Right cardiac atrium (tissue), 5 donors: ENCODE measurements around the gene IFNL4. TPM values are rescaled to one million over a fixed set of nuclear protein-coding genes. Genes with fewer than 3 reads are reported as not detected.

Source experiments
- ATAC-seq, 2 donors: fragments of 200-7000 bp; cut with Tn5 transposase; one replicate each; pipeline versions ENCODE4 v1.8.0 to v1.9.1; 2020; ENCODE audit warnings: moderate library complexity in 2 of 2, mild to moderate bottlenecking in 1 of 2
- DNase-seq, 3 donors: peaks; one replicate each; pipeline ENCODE4 v3.0.0-alpha.2; 2020
- H3K27ac ChIP-seq: one replicate; pipeline ENCODE4 v1.5.1; 2013; ENCODE audit warnings: mild to moderate bottlenecking, low read length, control low read depth, moderate library complexity
- H3K27me3 ChIP-seq: one replicate; pipeline ENCODE4 v1.6.1; 2013; ENCODE audit not compliant: control insufficient read depth, insufficient read depth
- H3K4me1 ChIP-seq: one replicate; pipeline ENCODE4 v1.6.1; 2013; ENCODE audit warnings: low read length; ENCODE audit not compliant: control insufficient read depth, insufficient read depth
- H3K4me3 ChIP-seq: one replicate; pipeline ENCODE4 v1.5.1; 2013; ENCODE audit warnings: low read length, control low read depth
- H3K9me3 ChIP-seq: one replicate; pipeline ENCODE4 v1.6.1; 2013; ENCODE audit warnings: low read length; ENCODE audit not compliant: control insufficient read depth
- WGBS: extraction: QIAGEN DNeasy Blood & Tissue Kit; methylation state at CpG from one replicate; pipeline ENCODE4 v1.1.7; 2013; 5-methylcytosine and 5-hydroxymethylcytosine counted together
- intact Hi-C, 4 donors: fragments of 100-400 bp; cut with DNase I; formaldehyde crosslinking; loops; one replicate each; pipeline versions ENCODE4 v1.11.0 to v1.14.0; 2022 to 2023
- polyA plus RNA-seq: library from polyadenylated mRNA; stranded (reverse); fragments of 200-250 nt; gene quantifications from one replicate; pipeline ENCODE4 v1.2.3, GENCODE V29; 2013
- total RNA-seq, 4 donors: library from RNA; stranded (reverse); fragmentation: NEBNext Ultra II Directional; extraction: Animal tissue kit (Norgen Biotek cat#: 25700); gene quantifications; one replicate each; pipeline ENCODE4 v1.2.1, GENCODE V29; 2021
- donor health status: healthy with polysubstance abuse.
- donor health status: DM: no; HTN: yes; CAD: no.
- donor health status: DM: no; HTN: no; CAD: no.
- donor health status: DM: no; HTN: yes; CAD: no; lungs with severe emphysema.
- donor health status: DM: yes; HTN: yes; CAD: no.

Gene IFNL4
- total and polyA plus RNA-seq, 5 donors, result not detected

DNA sequence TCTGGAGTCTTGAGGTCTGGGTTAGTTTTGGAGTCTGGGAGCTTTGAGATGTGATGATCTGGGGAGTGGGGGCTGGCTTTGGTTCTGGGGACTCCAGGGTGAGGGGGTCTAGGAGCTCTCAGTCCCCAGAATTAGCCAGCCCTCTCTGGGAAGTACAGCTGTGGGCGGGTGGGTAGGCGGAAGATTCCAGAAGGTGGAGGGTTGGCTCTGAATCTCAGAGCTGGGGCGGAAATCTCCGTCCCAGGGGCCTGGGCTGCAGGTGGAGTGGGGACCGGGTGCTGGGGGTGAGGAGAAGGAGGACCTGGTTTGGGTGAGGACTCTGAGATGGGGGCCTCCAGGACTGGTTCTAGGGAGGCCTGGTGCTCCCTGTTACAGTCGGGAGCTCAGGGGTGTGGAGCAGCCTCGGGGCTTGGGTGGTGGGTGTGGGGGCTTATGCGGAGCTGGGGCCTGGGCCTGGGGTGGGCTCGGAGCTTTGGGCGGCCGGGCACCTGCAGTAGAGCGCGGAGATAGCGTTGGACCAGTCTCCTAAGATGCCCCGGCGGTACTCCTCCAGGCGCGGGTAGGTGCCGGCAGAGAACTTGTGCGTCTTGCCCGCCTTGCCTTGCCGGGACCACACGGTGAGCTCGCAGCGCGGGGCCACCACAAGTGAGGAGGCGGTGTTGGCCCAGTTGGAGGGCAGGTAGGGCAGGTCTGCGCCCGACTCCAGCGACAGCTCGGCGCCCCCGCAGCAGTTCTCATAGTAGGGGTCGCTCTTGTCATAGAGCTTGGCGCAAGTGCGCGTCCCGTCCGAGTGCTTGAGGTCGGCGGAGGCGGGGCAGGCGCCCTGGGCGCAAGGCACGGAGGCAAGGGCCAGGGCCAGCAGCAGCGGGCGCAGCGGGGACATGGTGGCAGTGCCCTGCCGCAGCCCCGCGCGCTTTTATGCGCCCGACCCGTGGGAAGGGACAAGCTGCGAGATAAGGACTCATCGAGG lies 45.0 kb downstream of the IFNL4 start, which contains the start of gene SYCN:
TSS of gene SYCN (minus strand) at position 892 of the 970 bp plus-strand sequence. CDS start at position 883, 9 bp downstream.
- DNase-seq (no peak), ATAC-seq (peak in 1 of 2 donors; percentile 15)
- no peak within 1 kb of the TSS for H3K4me3 ChIP-seq
- intact Hi-C loops, result no loop called here
- no peaks in the 10 kb centered on the region for H3K27me3 ChIP-seq
- H3K9me3 ChIP-seq, result no peaks in the 10 kb centered on the region
- H3K27ac ChIP-seq, result no peak within 1 kb of the TSS
- no peaks in the 10 kb centered on the region for H3K4me1 ChIP-seq
- 21% methylated on average over 57 of the region's 57 CpGs for WGBS

DNA sequence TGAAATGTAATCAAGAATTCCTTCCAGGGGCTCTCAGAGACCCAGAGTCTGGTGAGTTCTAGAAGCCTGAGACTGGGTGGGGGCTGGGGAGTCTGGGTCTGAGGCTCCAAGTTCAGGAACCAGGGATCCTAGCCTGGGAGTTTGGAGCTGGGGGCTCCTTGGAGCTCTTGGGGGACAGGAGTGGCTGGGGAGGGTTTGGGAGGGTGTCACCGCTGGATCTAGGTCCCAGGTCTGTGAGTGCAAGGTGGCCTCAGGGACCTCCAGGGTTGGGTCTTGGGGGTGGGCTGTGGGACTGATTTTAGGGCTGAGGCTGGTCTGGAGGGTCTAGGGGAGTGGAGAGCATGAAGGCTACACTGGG lies 45.7 kb downstream of the IFNL4 start:
- Histone ChIP-seq H3K9me3 (no peaks in the 10 kb centered on the region), H3K27me3 (no peaks in the 10 kb centered on the region), H3K4me3 (no peak overlapping the region), H3K4me1 (no peaks in the 10 kb centered on the region), H3K27ac (no peak overlapping the region)
- WGBS, result 95% methylated on average over 1 of the region's 1 CpG
- ATAC-seq, result no peak
- intact Hi-C loops, result no loop called here
- no peak for DNase-seq

DNA sequence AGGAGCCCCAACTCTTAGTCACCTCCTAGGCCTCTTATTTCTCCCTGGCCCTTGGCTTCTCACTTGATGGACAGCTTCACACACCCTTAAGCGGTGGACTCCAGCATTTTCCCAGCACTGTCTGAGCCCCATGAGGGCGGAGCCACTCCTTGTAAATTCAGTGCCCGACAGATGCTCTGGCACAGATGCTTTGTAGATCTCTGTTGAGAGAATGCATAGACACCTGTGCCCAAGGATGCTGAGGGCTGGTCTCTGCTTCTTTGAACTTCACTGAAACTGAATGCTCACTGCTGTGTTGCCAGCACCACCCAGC lies 47.9 kb downstream of the IFNL4 start:
- H3K27ac ChIP-seq, result no peak overlapping the region
- no peak overlapping the region for H3K4me3 ChIP-seq
- DNase-seq (peak in 1 of 3 donors; percentile 6), ATAC-seq (no peak)
- H3K27me3 ChIP-seq, result no peaks in the 10 kb centered on the region
- no peaks in the 10 kb centered on the region for H3K9me3 ChIP-seq
- intact Hi-C loops, result no loop called here
- WGBS, result 87% methylated on average over 3 of the region's 3 CpGs
- H3K4me1 ChIP-seq, result no peaks in the 10 kb centered on the region

DNA sequence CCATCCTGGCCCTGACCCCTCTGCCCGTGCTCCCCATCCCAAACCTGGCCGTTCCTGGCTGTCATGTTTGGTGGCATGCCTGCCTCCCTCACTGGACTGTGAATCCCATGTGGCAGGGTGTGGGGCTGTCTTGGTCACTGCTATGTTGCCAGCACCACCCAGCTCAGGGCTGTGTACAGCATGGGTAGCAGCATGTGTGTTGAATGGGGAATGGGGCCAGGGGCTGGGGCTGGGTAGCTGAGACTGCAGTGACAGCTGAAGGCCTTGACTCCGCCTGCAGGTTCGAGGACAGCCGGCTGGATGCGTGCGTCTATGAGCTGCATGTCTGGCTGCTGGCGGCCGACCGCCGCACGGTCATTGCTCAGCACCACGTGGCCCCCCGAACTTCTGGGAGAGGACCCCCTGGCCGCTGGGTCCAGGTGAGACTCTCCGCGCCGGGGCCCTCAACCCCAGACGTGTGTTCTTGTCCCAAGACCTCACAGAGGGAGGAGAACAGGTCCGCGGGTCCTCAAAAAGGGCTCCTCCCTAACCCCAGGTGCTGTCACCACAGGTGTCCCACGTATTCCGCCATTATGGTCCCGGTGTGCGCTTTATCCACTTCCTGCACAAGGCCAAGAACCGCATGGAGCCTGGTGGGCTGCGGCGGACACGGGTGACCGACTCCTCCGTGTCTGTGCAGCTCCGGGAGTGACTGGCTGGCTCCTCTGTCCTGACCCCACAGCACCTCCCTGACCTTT lies 48.4 kb downstream of the IFNL4 start:
- Histone ChIP-seq H3K27ac (no peak overlapping the region), H3K9me3 (no peaks in the 10 kb centered on the region), H3K27me3 (no peaks in the 10 kb centered on the region), H3K4me1 (no peaks in the 10 kb centered on the region), H3K4me3 (no peak overlapping the region)
- WGBS, result 83% methylated on average over 32 of the region's 32 CpGs
- ATAC-seq (no peak), DNase-seq (peak in 1 of 3 donors; percentile 48)
- intact Hi-C loops, result no loop called here

DNA sequence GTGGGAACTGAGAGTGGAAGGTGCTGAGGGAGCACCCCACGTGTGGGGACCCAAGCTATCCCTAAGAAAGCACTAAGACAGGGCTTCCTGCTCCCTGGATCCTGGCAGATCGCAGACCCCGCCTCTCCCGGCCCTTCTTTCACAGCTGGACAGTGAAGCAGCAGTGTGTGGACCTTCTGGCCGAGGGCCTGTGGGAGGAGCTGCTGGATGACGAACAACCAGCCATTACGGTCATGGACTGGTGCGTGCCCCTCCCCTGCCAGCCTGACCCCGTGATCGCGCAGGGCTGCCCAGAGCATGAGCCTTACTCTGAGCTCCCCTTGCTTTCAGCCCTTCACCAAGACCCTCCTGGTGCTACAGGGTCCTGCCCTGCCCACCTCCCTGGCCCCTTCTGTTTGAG lies 49.6 kb downstream of the IFNL4 start:
- H3K9me3 ChIP-seq, result no peaks in the 10 kb centered on the region
- H3K27ac ChIP-seq, result no peak overlapping the region
- 20% methylated on average over 11 of the region's 11 CpGs for WGBS
- DNase-seq (peak; percentile 68 to 84 (median 77)), ATAC-seq (peak; percentile 66 to 75)
- no peaks in the 10 kb centered on the region for H3K4me1 ChIP-seq
- intact Hi-C loops, result loop anchor here in 1 of 4 donors (10.0 kb wide), 1 partner anchor 126 kb away; the partner anchor contains the start of gene LRFN1
- H3K27me3 ChIP-seq, result no peaks in the 10 kb centered on the region
- H3K4me3 ChIP-seq, result no peak overlapping the region

DNA sequence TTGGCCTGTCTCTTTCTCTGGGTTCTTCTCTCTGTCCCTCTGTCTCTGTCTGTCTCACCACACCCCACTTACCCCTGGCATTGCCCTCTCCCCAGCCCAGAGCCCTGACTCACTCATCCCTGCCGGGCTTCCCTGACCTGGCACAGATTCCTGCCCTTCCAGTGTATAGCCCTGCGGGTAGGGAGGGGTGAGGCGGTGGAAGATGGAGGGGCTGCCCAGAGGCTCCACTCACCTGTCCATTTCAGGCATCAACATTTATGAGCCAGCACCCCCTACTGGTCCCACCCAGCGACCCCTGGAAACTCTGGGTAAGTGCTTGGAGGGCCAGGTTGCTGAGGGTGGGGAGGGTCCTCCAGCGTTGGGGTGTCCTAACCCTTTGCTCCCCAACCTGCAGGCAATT lies 50.8 kb downstream of the IFNL4 start:
- Histone ChIP-seq H3K9me3 (no peaks in the 10 kb centered on the region), H3K4me3 (no peak overlapping the region), H3K27ac (no peak overlapping the region), H3K27me3 (no peaks in the 10 kb centered on the region), H3K4me1 (no peaks in the 10 kb centered on the region)
- ATAC-seq, result no peak
- intact Hi-C loops, result loop anchor here in 1 of 4 donors (10.0 kb wide), 1 partner anchor 127 kb away; the partner anchor contains the start of gene LRFN1
- no peak for DNase-seq
- WGBS, result 58% methylated on average over 5 of the region's 5 CpGs

DNA sequence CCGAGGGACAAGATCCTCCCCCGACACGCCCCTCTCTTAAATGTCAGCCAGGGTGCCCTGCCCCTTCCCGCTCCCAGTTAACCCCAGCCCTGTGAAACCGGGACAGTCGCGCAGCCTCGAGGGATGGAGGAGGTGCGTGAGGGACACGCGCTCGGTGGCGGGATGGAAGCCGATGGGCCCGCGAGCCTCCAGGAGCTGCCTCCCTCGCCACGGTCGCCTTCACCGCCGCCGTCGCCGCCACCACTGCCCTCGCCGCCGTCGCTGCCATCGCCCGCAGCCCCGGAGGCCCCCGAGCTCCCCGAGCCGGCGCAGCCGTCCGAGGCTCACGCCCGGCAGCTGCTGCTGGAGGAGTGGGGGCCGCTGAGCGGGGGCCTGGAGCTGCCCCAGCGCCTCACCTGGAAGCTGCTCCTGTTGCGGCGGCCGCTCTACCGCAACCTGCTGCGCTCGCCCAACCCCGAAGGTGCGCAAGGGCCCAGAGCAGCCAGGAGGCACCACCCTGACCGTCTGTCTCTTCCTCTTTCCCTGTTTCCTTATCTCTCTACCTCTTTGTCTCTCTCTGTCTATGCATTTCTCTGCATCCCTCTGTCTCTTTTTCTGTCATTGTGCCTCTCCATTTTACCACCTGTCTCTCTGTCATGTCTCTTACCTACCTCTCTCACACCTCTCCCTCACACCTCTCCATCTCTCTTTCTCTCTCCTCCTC lies 51.6 kb downstream of the IFNL4 start, which contains the start of gene NCCRP1:
TSS of gene NCCRP1 (plus strand) at position 105 of the 703 bp plus-strand sequence. CDS start at position 124, 19 bp downstream.
- Histone ChIP-seq H3K4me1 (no peaks in the 10 kb centered on the region), H3K4me3 (no peak within 1 kb of the TSS), H3K9me3 (no peaks in the 10 kb centered on the region), H3K27me3 (no peaks in the 10 kb centered on the region), H3K27ac (no peak within 1 kb of the TSS)
- DNase-seq (peak in 1 of 3 donors; percentile 25), ATAC-seq (no peak)
- WGBS, result 2% methylated on average over 51 of the region's 51 CpGs
- intact Hi-C loops, result loop anchor here in 1 of 4 donors (10.0 kb wide), 1 partner anchor 128 kb away; the partner anchor contains the start of gene LRFN1

DNA sequence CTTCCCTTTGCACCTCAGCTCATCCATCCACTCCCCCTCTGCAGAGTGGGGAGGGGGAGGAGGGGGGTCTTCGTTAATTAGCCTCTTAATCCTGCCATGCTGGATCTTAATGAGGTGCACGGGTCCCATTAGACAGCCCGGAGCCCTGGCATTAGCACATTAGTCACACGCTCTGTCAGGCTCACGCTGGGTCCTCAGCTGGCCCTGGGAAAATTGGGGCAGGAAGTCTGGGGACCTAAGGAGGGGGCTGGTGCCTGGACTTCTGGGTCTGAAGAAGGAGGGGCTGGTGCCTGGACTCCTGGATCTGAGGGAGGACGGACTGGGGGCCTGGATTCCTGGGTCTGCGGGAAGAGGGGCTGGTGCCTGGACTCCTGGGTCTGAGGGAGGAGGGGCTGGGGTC lies 52.3 kb downstream of the IFNL4 start:
- DNase-seq (no peak), ATAC-seq (no peak)
- H3K27ac ChIP-seq, result no peak overlapping the region
- intact Hi-C loops, result loop anchor here in 1 of 4 donors (10.0 kb wide), 1 partner anchor 128 kb away; the partner anchor contains the start of gene LRFN1
- H3K9me3 ChIP-seq, result no peaks in the 10 kb centered on the region
- no peaks in the 10 kb centered on the region for H3K4me1 ChIP-seq
- H3K27me3 ChIP-seq, result no peaks in the 10 kb centered on the region
- H3K4me3 ChIP-seq, result no peak overlapping the region
- WGBS, result 11% methylated on average over 7 of the region's 7 CpGs
